Bronchial epithelial cell (primary cell): Measurements from ENCODE around the gene LSG1. TPM values are rescaled to one million over a fixed set of nuclear protein-coding genes. Genes with fewer than 3 reads are reported as not detected.

Source experiments
- DNase-seq: peaks from one replicate; pipeline ENCODE4 v3.0.0-alpha.2; 2010; ENCODE audit warnings: low read depth
- FAIRE-seq: peaks from 2 replicates; lab custom pipeline; 2011; peaks lifted over from hg19 to GRCh38; lab: Jason Lieb, UNC
- H3K27me3 ChIP-seq: 2 replicates; pipeline ENCODE4 v1.5.1; 2011; ENCODE audit warnings: low read length; ENCODE audit not compliant: control insufficient read depth, insufficient read depth
- H3K36me3 ChIP-seq: 2 replicates; pipeline ENCODE4 v1.5.1; 2011; ENCODE audit warnings: low read length; ENCODE audit not compliant: control insufficient read depth, insufficient read depth
- H3K4me3 ChIP-seq: 2 replicates; pipeline ENCODE4 v1.5.1; 2011; ENCODE audit warnings: mild to moderate bottlenecking, low read depth, low read length, control low read depth
- total RNA-seq: library from RNA; depleted of rRNA; stranded (reverse); fragments of >200 nt; gene quantifications from 2 replicates; pipeline ENCODE4 v1.2.1, GENCODE V29; 2014
- TF ChIP-seq, protein P1 (sequence below): IDR thresholded peaks from 2 replicates; pipeline ENCODE4 v1.5.1; 2011; ENCODE audit warnings: mild to moderate bottlenecking, moderate library complexity, low read length, control low read depth, inconsistent platforms; ENCODE audit not compliant: insufficient read depth, severe bottlenecking

The LSG1 gene
- total RNA-seq, 1 donor from 2014 or later = 50.3 TPM

DNA sequence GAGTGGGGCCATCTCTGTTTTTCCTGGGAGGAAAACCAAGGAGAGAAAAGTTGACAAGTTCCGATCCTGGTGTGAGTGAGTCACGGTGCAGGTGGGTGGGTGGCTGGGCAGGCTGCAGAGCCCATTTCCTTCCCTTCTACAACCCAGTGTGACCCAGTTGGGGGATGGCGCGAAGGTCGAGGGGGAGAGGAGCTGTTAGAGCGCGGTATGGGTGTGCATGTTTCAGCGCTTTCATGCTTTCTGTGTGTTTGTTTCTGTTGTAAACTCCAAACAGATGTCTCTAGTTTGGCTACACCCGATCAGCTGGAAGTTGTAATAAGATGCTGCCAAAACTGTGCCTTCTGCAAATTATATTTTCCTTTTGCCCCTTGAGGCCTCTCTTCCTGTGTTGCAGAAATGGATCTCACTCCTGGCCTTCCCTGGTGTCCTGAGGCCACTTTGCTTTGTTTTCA lies 17.5 kb upstream of the LSG1 start:
- H3K4me3 ChIP-seq = no peak overlapping the region
- TF ChIP-seq, protein P1, sequence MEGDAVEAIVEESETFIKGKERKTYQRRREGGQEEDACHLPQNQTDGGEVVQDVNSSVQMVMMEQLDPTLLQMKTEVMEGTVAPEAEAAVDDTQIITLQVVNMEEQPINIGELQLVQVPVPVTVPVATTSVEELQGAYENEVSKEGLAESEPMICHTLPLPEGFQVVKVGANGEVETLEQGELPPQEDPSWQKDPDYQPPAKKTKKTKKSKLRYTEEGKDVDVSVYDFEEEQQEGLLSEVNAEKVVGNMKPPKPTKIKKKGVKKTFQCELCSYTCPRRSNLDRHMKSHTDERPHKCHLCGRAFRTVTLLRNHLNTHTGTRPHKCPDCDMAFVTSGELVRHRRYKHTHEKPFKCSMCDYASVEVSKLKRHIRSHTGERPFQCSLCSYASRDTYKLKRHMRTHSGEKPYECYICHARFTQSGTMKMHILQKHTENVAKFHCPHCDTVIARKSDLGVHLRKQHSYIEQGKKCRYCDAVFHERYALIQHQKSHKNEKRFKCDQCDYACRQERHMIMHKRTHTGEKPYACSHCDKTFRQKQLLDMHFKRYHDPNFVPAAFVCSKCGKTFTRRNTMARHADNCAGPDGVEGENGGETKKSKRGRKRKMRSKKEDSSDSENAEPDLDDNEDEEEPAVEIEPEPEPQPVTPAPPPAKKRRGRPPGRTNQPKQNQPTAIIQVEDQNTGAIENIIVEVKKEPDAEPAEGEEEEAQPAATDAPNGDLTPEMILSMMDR = no peak
- DNase-seq = no peak
- no peaks in the 10 kb centered on the region for H3K36me3 ChIP-seq
- FAIRE-seq = no peak
- no peaks in the 10 kb centered on the region for H3K27me3 ChIP-seq

DNA sequence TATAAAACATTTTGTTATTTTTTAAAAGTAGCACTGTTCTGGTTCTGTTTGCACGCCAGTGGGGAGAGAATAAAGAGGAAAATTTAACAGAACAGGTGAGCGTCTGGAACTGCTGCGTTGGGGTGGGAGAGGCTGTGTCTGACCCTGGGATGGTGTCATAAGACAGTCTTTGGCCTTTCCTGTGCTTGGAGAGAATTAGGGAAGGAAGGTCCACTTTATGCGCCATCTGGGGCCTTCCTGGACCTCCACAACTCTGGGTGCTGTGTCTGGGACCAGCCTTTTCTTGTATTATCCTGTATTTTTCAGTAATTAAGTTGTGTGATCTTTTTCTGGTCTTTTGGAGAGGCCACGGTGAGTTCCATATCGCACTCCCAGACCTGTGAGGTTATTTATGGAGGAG lies 17.0 kb upstream of the LSG1 start:
- FAIRE-seq (no peak), DNase-seq (no peak)
- TF ChIP-seq, protein P1 = no peak
- H3K27me3 ChIP-seq = no peaks in the 10 kb centered on the region
- H3K36me3 ChIP-seq = no peaks in the 10 kb centered on the region
- H3K4me3 ChIP-seq = no peak overlapping the region

DNA sequence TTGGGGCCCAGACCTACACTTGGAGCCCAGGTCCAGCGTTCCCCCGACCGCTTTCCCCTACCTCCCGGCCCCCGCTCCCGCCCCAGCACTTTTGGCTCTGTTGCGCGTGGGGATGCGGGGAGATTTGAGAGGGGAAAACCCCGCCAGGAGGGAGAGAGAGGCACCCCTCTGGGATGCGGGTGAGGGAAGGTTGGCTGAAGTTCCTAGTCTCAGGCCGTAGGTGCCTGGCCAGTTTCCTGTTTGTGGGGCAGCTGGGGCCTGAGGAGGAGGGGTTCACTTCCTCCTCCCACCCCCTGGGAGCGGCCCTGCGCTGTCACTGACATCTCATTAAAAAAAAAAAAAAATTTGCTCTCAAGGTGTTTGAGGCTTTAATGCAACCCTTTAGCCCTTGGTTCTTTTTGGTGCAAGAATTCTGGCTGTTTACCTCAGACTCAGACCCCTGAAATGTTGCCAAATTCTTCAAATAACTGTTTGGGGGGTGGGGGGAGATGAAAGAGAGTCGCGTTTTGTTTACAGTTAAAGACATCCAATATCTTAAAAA lies 16.3 kb upstream of the LSG1 start:
- H3K4me3 ChIP-seq = peak overlapping the region; percentile 59
- FAIRE-seq (no peak), DNase-seq (no peak)
- no peaks in the 10 kb centered on the region for H3K36me3 ChIP-seq
- TF ChIP-seq, protein P1 = no peak
- H3K27me3 ChIP-seq = no peaks in the 10 kb centered on the region

DNA sequence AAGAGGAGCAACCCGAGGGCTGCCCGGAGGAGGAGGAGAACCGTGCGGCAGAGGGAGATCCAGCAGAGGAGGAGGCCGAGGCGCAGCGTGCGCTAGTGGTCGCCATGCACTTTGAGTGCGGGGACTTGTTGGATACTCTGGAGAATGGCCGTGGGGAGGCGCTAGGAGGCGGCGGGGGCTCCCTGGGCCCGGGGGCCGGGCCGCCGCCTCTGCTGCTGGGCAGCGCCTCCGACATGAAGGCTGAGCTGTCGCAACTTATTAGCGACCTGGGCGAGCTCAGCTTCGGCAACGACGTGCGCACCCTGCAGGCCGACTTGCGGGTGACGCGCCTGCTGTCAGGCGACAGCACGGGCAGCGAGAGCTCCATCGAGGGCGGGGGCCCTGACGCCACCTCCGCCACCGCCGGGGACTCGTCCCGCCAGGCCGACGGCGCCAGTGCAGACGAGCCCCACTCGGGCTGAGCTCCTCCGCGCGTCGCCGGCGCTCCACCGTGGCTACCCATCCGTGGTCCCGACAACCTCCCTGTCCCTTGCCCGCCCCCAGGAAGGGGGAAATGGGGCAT lies 15.7 kb upstream of the LSG1 start:
- DNase-seq (peak; percentile 49), FAIRE-seq (no peak)
- Histone ChIP-seq H3K36me3 (no peaks in the 10 kb centered on the region), H3K4me3 (peak overlapping the region; percentile 59), H3K27me3 (no peaks in the 10 kb centered on the region)
- TF ChIP-seq, protein P1 = peak; percentile 69

DNA sequence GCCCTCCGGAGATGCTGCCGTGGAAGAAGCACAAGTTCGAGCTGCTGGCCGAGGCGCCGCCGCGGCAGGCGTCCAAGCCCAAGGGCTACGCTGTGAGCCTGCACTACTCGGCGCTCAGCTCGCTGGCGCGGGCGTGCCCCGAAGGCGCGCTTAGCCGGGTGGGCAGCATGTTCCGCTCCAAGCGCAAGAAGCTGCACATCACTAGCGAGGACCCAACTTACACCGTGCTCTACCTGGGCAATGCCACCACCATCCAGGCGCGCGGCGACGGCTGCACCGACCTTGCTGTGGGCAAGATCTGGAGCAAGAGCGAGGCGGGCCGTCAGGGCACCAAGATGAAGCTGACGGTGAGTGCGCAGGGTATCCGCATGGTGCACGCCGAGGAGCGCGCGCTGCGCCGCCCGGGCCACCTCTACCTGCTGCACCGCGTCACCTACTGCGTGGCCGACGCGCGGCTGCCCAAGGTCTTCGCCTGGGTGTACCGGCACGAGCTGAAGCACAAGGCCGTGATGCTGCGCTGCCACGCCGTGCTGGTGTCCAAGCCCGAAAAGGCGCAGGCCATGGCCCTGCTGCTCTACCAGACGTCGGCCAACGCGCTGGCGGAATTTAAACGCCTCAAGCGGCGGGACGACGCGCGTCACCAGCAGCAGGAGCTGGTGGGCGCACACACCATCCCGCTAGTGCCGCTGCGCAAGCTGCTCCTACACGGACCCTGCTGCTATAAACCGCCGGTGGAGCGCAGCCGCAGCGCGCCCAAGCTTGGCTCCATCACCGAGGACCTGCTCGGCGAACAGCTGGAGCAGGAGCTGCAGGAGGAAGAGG lies 15.0 kb upstream of the LSG1 start:
- FAIRE-seq (no peak), DNase-seq (peak; percentile 12)
- TF ChIP-seq, protein P1 = no peak
- Histone ChIP-seq H3K36me3 (no peaks in the 10 kb centered on the region), H3K4me3 (peak overlapping the region; percentile 59), H3K27me3 (no peaks in the 10 kb centered on the region)
